ENCODE data around the gene TCEAL4.

Gene TCEAL4

DNA sequence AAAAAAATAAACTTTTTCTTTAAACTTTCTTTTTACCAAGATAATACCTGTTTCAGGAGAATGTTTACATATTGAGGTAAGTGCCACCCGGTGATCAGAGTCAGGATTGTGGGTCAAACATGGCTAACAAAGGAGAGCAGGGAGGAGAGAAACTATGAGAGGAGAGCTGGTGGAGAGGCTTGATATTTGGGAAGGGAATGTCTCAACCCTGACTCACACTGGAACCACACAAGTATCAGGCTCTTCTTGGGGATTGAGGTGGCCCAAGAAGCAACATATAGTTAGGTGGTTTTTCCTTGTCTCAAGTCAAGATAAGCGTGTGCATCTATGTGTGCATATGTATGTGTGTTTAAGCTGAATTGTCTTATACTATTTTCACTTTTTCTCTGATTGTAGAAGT is 50.1 kb downstream of the TCEAL4 start:
- Histone ChIP-seq H3K9me3 (ENCODE audit: control insufficient read depth in 5 of 5, low read length in 5 of 5) (no peaks in the 10 kb centered on the region), H3K36me3 (ENCODE audit: control insufficient read depth in 5 of 5, insufficient read depth in 5 of 5, low read length in 5 of 5) (no peaks in the 10 kb centered on the region), H3K27me3 (ENCODE audit: control insufficient read depth in 5 of 5, insufficient read depth in 4 of 5, low read length in 5 of 5) (peaks cover 0 to 13% (median 2%) of the 10 kb centered on the region in 5 donors), H3K4me1 (ENCODE audit: control insufficient read depth in 5 of 5, insufficient read depth in 5 of 5, low read length in 5 of 5) (no peaks in the 10 kb centered on the region), H3K9ac (ENCODE audit: low read length in 5 of 5) (no peak overlapping the region), H3K4me3 (ENCODE audit: low read depth in 1 of 5, low read length in 5 of 5) (no peak overlapping the region), H3K27ac (ENCODE audit: low read depth, low read length) (no peak overlapping the region)
